Ishikawa (cell line): ENCODE measurements around the gene TMEM255A.

ENCODE experiments used
- CEBPB ChIP-seq: IDR thresholded peaks from 2 replicates; pipeline ENCODE4 v1.6.1; 2012
- CREB1 ChIP-seq: IDR thresholded peaks from 2 replicates; pipeline ENCODE4 v1.6.1; 2012; ENCODE audit warnings: low read depth
- EGR1 ChIP-seq: IDR thresholded peaks from 2 replicates; pipeline ENCODE4 v1.6.1; 2012
- EP300 ChIP-seq: IDR thresholded peaks from 2 replicates; pipeline ENCODE4 v1.6.1; 2012; ENCODE audit warnings: borderline replicate concordance
- FOXM1 ChIP-seq: IDR thresholded peaks from 2 replicates; pipeline ENCODE4 v1.6.1; 2012; ENCODE audit warnings: low read depth, borderline replicate concordance
- MAX ChIP-seq: IDR thresholded peaks from 2 replicates; pipeline ENCODE4 v1.6.1; 2012
- NFIC ChIP-seq: IDR thresholded peaks from 2 replicates; pipeline ENCODE4 v1.6.1; 2012
- RAD21 ChIP-seq: IDR thresholded peaks from 2 replicates; pipeline ENCODE4 v1.6.1; 2012; ENCODE audit warnings: low read depth
- REST ChIP-seq: IDR thresholded peaks from 2 replicates; pipeline ENCODE4 v1.6.1; 2012; ENCODE audit warnings: low read depth, mild to moderate bottlenecking
- TAF1 ChIP-seq: IDR thresholded peaks from 2 replicates; pipeline ENCODE4 v1.6.1; 2012; ENCODE audit warnings: low read depth, mild to moderate bottlenecking
- TCF12 ChIP-seq: IDR thresholded peaks from 2 replicates; pipeline ENCODE4 v1.6.1; 2012; ENCODE audit warnings: low read depth
- TEAD4 ChIP-seq: IDR thresholded peaks from 2 replicates; pipeline ENCODE4 v1.6.1; 2012
- USF1 ChIP-seq: IDR thresholded peaks from 2 replicates; pipeline ENCODE4 v1.6.1; 2012
- YY1 ChIP-seq: IDR thresholded peaks from 2 replicates; pipeline ENCODE4 v1.6.1; 2012; ENCODE audit warnings: low read depth
- ZBTB7A ChIP-seq: IDR thresholded peaks from 2 replicates; pipeline ENCODE4 v1.6.1; 2012; ENCODE audit warnings: low read depth

TMEM255A gene

GRCh38 chrX:120310861-120311726 lies at the start of gene TMEM255A:
Gene TMEM255A, minus strand, starts transcription at chrX:120311461. Its CDS starts 152 bp downstream, at chrX:120311309.
- TF ChIP-seq TCF12 = no peak
- TF ChIP-seq REST = no peak
- no peak for TF ChIP-seq ZBTB7A
- TF ChIP-seq CEBPB = no peak
- TF ChIP-seq NFIC = no peak

GRCh38 chrX:120358737-120359456 lies 47.6 kb upstream of the TMEM255A start:
- no peak for TF ChIP-seq MAX
- TF ChIP-seq NFIC = no peak
- TF ChIP-seq REST = no peak
- TF ChIP-seq ZBTB7A = no peak
- TF ChIP-seq RAD21 = no peak
- no peak for TF ChIP-seq USF1
- no peak for TF ChIP-seq EGR1
- TF ChIP-seq TAF1 = no peak
- no peak for TF ChIP-seq CEBPB
- TF ChIP-seq CREB1 = no peak
- TF ChIP-seq TEAD4 = no peak
- no peak for TF ChIP-seq FOXM1
- TF ChIP-seq TCF12 = no peak
- no peak for TF ChIP-seq EP300
- TF ChIP-seq YY1 = no peak

- TF ChIP-seq NFIC = no peak
- no peak for TF ChIP-seq EGR1
- TF ChIP-seq EP300 = no peak
- TF ChIP-seq ZBTB7A = no peak
- no peak for TF ChIP-seq TAF1
- no peak for TF ChIP-seq MAX
- TF ChIP-seq FOXM1 = no peak
- no peak for TF ChIP-seq YY1
- no peak for TF ChIP-seq USF1
- no peak for TF ChIP-seq CREB1
- TF ChIP-seq TEAD4 = no peak
- TF ChIP-seq CEBPB = no peak
These were observed 45.9 kb upstream of the TMEM255A start for GRCh38 chrX:120357186-120357585.

- TF ChIP-seq FOXM1 (no peak), EP300 (no peak), USF1 (no peak), CREB1 (no peak), MAX (no peak), YY1 (no peak), TAF1 (no peak), RAD21 (no peak), EGR1 (no peak)
These were observed 44.8 kb upstream of the TMEM255A start for GRCh38 chrX:120356084-120356483.
